HG03460 (cell line): ENCODE data around the gene PTPN1.

ENCODE experiments used
- ATAC-seq: cut with Tn5 transposase; IDR thresholded peaks from one replicate; pipeline ENCODE4 v1.9.1; 2021; ENCODE audit not compliant: unreplicated experiment

The PTPN1 gene

DNA sequence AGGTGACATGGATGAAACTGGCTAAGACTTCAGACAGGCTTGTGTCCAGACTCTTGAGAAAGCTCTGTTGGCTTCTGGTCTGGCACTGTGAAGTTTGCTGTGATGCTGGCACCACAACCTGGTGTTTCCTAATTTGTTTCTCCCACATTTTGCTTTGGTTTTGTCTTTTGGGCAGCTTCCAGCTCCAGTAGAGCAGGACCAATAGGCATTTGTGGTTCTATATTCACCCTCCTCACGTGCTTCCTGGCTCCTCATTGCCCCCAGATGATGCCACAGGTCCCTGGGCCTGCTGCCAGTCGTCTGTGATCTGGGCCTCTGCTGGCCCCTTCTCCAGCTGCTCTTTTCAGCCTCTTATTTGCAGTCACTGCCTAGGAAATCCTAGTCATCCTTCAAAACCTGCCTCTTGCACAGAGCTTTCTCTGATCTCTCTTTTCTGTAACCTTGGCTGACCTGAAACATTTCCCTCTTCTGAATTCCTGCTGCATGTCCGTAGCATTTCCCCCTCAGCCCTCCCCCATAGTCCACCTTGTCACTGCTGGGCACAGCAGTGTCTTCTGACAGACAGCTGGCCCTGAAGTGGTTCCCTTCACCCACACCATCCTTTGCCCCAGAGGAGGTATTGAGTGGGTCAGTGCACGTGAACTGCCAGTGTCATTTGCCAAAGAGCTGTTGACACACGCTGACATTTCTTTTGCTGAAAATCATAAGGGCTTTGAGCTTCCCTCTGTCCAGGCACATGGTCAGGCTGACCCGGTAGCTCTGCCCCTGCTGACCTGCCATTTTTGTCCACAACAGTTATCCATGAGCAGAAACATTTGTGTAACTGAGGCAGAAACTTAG lies 63.0 kb downstream of the PTPN1 start:
- ATAC-seq, result no peak

DNA sequence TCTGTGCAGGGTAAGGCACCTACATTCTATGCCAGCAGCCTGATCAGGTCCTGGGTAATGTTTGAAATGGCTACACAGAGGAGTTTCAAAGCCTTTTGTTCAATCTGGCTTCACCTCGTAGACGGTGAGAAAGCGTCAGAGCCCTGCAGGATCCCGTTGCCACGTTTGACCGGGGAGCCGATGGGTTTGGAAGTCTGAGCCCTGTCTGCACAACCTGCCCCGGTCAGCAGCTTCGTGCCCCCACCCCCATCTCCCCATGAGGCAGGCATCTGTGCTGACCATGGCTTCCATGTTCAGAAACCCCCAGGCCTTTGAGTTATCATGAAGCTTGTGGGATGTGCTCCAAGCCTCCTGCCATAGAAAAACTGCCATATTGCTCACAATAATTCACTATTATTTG lies 63.9 kb downstream of the PTPN1 start:
- ATAC-seq, result no peak

DNA sequence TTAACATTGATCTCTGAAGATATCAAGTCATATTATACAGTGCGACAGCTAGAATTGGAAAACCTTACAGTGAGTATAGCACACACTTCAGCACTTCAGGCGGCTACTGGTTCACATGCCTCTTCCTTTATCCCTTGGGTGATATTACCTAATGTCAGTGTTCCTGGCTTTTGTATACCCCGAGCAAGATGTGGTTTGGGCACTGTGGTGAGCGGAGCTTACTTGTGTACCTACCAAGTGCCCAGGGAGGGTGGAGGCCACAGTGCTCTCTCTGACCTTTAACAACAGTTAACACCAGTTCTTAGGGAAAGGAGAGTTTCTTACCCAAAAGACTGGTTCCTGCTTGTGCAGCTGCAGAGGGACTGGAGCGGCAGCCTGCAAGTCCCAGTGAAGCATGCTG lies 64.4 kb downstream of the PTPN1 start:
- ATAC-seq, result no peak

DNA sequence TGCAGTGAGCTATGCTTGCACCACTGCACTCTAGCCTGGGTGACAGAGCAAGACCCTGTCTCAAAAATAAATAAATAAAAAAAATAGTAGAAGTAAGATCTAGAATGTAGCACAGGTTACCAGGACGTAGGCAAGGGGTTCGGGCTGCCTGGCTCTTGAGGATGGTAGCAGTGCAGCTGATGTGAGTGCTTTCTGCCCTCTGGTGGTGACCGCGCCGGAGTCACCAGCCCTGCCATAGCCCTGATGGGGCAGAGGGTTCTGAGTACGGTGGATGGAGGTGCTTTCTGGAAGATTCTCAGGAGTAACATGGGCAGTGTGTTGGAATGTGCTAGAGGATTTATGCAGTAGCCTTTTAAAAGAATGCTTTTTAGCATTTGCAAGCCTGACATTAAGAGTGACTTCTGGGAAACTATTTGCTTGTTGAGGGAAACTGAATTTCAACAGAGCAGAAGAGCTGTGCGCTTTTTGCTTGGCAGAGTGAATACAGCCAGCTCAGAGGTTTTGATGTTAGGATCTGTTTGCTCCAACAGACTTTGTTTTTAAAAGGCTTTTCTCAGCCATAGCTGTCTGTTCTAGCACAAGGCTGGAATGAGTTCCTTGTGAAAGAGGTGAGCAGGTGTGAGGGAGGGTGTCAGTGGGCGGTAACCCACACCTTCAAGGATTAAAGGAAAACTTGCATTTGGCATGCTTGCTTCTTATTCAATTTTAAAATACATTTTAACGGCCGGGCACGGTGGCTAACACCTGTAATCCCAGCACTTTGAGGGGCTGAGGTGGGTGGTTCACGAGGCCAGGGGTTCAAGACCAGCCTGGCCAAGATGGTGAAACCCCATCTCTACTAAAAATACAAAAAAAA lies 65.9 kb downstream of the PTPN1 start:
- no peak for ATAC-seq

DNA sequence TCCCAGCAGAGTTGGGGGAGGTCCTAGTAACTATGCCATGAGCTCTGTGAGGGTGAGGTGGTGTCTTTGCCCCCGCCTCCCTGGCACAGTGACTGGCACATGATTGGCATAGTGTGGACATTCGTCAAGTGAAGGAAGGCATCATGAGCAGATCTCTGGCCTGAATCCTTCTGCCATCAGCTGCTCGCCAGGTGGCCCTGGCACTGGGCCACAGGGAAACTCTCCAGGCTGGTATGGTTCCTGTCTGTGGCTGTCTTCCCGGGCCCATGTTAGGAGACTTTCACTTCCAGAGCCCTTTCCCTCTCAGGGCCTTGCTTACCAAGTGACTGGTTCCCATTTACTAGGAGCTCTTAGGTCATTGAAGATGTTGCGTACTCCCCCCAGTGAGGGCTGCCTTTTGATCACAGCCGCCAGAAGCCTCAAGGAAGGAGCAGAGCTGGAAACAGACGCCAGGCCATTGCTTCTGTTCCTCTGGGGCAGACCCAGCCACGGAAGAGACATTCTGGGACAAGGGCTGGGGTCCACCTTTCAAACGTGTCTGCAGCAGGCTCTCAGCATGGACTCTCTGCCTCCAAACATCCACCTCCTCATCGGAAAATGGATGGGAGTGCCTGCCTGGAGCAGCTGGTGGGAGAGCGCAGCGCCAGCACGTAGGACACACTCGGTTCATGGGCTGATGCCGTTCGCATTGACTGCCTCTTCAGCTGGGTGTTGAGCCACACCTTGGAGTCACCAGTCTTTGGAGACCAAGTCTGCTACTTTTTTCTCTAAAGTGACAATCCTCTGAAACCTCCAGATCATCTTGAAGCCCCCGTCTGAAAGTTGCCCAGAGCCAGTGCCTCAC lies 67.2 kb downstream of the PTPN1 start:
- no peak for ATAC-seq

DNA sequence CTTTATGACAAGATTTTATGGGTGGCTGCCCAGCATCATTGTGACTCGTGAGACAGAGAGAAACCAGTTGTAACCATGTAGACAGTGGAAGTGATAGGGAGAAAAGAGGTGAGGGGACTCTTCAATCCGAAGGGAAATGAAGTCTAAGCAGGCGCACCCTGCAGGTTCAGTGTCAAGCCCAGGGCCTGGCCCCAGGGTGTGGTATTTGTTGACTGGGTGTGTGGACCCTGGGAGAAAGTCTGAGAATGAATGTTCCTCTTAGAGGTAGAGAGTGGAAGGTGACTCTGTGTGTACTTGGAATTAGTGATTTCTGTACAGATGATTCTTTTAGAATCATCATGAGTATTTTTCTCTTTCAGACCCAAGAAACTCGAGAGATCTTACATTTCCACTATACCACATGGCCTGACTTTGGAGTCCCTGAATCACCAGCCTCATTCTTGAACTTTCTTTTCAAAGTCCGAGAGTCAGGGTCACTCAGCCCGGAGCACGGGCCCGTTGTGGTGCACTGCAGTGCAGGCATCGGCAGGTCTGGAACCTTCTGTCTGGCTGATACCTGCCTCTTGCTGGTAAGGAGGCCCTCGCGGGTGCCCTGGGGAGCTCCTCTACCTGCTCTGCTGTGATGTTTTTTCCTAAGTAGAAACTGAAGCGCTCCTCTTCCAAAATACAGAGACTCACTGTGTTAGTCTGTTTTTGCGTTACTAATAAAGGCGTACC lies 68.0 kb downstream of the PTPN1 start:
- no peak for ATAC-seq

DNA sequence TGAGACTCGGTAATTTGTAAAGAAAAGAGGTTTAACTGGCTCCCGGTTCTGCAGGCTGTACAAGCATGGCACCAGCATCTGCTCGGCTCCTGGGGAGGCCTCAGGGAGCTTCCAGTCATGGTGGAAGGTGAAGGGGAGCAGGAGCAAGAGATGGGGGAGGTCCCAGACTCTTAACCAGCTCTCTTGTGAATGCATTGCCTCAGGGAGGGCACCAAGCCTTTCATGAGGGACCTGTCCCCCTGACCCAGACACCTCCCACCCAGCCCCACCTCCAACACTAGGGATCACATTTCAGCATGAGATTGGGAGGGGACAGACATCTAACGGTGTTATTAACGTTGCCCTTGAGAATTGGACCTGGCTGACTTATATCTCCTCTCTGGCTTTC lies 68.6 kb downstream of the PTPN1 start:
- no peak for ATAC-seq

DNA sequence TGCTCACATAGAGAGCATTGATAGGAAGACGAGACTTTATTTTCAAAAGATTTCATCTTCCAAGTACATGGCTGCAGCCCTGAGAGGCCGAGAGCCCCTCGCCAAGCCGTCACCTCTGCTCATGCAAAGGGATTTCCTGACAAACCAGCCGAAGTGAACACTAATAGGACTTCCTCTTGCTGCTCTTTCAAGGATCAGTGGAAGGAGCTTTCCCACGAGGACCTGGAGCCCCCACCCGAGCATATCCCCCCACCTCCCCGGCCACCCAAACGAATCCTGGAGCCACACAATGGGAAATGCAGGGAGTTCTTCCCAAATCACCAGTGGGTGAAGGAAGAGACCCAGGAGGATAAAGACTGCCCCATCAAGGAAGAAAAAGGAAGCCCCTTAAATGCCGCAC lies 69.3 kb downstream of the PTPN1 start:
- ATAC-seq, result no peak

DNA sequence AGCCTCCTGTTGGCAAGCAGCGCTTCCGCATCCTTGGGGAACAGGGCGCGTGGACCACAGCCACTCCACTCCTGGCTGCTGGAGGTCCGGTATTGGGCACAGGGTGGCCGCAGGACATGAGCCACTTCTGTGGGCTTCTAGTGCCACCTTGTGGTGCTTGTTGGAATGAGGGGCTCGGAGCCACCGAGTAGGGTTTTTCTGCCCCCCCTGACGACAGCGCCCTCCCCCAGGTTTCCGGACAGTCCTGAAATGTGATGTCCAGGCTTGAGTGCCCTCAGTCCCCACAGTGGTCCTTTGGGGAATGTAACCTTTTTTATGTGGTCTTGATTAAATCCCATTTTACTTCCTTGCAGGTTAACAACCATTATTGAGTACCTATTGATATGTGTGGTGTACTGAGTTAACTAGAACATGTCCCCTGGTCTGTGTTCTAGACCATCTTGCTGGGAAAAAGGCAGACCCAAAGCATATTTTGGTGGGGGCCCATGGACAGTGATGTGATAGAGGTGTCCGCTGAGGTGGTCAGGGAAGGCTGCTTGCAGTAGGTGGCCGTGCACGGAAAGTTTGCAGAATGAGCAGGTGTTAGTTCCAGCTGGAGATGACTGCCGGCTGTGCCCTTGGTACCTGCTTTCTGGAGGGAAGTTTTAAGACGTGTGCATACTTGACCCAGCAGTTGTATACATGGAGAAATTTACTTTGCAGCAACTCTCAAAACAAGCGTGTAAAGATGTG lies 70.0 kb downstream of the PTPN1 start:
- no peak for ATAC-seq

DNA sequence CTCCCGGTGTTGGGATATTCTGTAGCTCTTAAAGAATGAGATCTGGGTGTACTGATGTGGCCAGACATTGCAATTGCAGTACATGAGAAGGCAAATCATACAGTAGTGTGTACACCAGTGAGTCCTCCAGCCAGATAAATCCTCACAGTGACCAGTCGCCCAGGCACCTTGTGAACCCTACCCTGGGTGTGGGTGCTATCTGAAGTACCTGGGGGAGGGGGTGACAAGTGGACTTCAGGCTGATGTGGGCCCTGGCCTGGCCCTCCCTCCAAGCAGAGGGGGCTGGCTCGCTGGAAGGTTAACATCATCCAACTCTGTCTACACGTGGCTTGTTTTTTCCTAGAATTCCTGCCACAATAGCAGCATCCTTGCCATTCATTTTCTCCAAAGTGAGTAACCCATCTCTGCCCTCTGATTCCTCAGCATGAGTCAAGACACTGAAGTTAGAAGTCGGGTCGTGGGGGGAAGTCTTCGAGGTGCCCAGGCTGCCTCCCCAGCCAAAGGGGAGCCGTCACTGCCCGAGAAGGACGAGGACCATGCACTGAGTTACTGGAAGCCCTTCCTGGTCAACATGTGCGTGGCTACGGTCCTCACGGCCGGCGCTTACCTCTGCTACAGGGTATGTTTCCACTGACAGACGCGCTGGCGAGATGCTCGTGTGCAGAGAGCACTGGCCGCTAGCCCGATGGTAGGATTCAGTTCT lies 70.8 kb downstream of the PTPN1 start:
- ATAC-seq, result no peak

DNA sequence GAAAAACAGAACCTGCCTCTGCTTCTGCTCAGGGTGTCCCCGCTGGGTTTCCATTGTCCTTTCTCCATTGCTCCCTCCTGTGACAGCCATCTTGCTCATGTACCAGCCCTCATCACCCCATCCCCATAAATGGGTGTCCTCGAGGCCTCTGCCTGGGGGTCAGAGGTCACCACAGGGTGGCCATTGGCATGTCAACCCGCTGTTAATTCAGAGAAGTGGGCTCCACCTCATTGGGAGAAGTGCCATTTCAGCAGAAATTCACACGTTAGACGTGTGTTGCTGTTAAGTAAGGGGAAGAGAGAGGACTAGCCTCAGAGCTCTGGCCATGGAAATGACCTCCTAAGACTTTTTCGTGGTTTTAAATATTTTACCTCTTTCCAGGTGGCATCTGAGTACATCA lies 71.9 kb downstream of the PTPN1 start:
- no peak for ATAC-seq

DNA sequence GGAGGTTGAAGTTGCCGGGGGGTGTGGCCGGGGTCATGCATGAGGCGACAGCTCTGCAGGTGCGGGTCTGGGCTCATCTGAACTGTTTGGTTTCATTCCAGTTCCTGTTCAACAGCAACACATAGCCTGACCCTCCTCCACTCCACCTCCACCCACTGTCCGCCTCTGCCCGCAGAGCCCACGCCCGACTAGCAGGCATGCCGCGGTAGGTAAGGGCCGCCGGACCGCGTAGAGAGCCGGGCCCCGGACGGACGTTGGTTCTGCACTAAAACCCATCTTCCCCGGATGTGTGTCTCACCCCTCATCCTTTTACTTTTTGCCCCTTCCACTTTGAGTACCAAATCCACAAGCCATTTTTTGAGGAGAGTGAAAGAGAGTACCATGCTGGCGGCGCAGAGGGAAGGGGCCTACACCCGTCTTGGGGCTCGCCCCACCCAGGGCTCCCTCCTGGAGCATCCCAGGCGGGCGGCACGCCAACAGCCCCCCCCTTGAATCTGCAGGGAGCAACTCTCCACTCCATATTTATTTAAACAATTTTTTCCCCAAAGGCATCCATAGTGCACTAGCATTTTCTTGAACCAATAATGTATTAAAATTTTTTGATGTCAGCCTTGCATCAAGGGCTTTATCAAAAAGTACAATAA lies 72.5 kb downstream of the PTPN1 start:
- ATAC-seq, result no peak

DNA sequence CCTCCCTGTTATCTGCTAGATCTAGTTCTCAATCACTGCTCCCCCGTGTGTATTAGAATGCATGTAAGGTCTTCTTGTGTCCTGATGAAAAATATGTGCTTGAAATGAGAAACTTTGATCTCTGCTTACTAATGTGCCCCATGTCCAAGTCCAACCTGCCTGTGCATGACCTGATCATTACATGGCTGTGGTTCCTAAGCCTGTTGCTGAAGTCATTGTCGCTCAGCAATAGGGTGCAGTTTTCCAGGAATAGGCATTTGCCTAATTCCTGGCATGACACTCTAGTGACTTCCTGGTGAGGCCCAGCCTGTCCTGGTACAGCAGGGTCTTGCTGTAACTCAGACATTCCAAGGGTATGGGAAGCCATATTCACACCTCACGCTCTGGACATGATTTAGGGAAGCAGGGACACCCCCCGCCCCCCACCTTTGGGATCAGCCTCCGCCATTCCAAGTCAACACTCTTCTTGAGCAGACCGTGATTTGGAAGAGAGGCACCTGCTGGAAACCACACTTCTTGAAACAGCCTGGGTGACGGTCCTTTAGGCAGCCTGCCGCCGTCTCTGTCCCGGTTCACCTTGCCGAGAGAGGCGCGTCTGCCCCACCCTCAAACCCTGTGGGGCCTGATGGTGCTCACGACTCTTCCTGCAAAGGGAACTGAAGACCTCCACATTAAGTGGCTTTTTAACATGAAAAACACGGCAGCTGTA lies 73.4 kb downstream of the PTPN1 start:
- ATAC-seq, result no peak

DNA sequence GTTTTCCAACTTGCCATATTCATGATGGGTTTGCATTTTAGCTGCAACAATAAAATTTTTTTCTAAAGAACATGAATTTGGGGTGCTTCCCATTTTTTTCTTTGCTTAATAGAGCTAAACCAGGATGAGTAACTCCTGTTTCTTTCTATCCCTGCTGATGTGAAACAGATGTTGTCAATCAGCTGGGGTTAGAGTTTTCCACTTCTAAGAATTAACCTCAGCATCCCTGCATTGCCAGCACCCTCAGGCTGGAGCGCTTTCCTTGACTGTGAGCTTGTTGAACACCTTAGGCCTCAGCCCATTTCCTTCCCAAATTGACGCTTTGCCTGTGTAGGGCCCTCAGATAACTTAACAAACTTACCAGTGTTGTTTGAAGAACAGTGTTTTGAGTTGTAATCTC lies 74.5 kb downstream of the PTPN1 start:
- ATAC-seq, result no peak

DNA sequence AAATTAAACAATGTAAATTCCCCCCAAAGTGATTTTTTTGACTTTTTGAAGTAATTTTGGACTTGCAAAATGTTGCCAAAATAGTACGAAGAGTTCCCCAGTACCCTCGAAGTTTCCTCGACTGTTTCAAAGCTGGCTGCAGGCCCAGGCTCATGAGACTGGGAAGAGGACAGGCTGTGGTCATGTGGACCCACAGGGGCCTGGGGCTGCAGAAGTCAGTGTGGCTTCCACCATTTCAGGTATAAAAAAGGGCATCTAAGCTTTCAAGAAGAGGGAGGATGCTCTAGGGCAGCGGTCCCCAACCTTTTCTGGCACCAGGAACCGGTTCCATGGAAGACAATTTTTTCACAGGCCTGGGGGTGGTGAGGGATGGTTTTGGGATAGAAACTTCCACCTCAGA lies 75.0 kb downstream of the PTPN1 start:
- no peak for ATAC-seq

DNA sequence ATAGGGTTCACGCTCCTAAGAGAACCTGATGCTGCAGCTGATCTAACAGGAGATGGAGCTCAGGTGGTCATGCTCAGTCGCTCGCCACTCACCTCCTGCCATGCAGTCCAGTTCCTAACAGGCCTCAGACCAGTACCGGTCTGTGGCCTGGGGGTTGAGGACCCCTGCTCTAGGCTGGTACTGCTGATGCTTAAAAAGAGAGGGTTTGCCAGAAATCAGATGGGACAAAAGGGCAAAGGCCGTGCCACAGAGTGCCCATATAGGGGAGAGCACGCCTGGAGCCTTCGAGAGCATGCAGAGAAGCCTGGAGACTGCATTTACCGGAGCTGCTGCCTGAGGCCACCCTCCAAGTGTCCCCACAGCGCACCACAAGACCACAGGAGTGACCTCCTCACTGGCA lies 75.5 kb downstream of the PTPN1 start:
- no peak for ATAC-seq

DNA sequence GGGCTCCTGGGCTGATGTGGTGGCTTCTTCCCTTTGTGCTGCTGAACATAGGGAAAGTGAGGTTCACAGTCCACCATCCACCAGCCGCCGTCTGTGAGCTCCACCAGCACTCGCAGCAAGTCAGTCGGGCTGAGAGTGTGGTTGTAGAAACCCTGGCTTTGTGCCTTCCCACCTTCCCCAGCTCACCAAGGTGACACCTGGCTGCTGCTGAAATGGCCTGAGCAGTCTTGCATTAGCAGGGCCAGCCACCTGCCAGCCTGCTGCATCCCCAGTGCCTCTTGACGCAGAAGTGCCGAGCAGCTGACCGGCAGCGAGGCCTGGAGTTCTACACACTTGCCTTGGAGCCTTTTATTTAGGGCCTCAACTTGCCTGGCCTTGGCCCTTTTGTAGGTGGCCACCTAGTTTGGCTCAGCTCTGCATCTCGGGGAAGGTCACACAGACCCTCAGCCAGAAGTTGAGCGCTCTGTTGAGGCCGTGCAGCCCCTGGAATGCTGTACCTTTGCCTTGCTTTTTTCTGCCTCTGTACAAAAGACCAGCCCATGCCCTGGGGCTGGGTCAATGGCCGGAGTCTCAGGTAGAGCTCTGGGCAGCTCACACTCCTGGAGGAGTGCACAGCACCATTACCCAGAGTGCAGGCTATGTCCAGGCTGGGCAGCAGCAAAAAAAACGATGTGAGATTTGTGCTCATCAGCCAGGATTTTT lies 76.5 kb downstream of the PTPN1 start:
- no peak for ATAC-seq
